Osteocyte (in vitro differentiated cells): ENCODE results near the gene CRADD. TPM values are rescaled to one million over a fixed set of nuclear protein-coding genes. Genes with fewer than 3 reads are reported as not detected.

Experiments
- DNase-seq: peaks from one replicate; pipeline ENCODE4 v3.0.0; 2021; ENCODE audit warnings: mixed read lengths; ENCODE audit not compliant: unreplicated experiment; ENCODE audit errors: extremely low spot score
- H3K27ac Mint-ChIP-seq: one replicate; pipeline ENCODE4 v1.8.0; 2021; ENCODE audit warnings: mild to moderate bottlenecking, mixed read lengths; ENCODE audit not compliant: unreplicated experiment
- H3K27me3 Mint-ChIP-seq: one replicate; pipeline ENCODE4 v1.8.0; 2021; ENCODE audit warnings: mixed read lengths; ENCODE audit not compliant: unreplicated experiment
- H3K36me3 Mint-ChIP-seq: one replicate; pipeline ENCODE4 v1.8.0; 2021; ENCODE audit warnings: mixed read lengths; ENCODE audit not compliant: unreplicated experiment
- H3K4me1 Mint-ChIP-seq: one replicate; pipeline ENCODE4 v1.8.0; 2021; ENCODE audit warnings: mixed read lengths; ENCODE audit not compliant: unreplicated experiment
- H3K4me3 Mint-ChIP-seq: one replicate; pipeline ENCODE4 v1.8.0; 2021; ENCODE audit warnings: mild to moderate bottlenecking, moderate library complexity, mixed read lengths; ENCODE audit not compliant: unreplicated experiment
- H3K9me3 Mint-ChIP-seq: one replicate; pipeline ENCODE4 v1.8.0; 2021; ENCODE audit warnings: mixed read lengths; ENCODE audit not compliant: unreplicated experiment
- total RNA-seq: library from RNA; stranded (reverse); gene quantifications from 2 replicates; pipeline ENCODE4 v1.2.1, GENCODE V29; 2021
- TF ChIP-seq, protein P1 (sequence below): fragments of 200-600 bp; sonication (generic); IDR thresholded peaks from 2 replicates; pipeline ENCODE4 v1.5.0; 2021; ENCODE audit warnings: antibody characterized with exemption, mild to moderate bottlenecking, moderate library complexity

CRADD gene
- total RNA-seq, 1 donor from 2014 or later, result 13.8 TPM

DNA sequence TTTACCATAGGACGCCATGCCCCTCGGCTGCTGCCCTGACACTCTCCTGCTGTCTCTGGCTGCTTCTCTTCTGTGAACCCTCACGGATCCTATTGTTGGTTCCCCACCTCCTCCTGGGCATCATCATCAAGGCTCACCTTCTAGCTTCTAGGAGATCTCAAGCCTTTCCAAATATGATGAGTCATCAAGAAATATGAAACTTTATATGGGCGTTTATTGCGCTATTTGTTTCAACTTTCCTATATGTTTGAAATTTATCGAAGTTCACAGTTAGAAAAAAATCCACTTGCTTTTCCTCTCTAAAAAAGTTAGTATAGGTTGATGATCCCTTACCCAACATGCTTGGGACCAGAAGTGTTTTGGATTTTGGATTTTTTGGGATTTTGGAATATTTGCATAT is 2.8 kb upstream of the CRADD start:
- no peak overlapping the region for H3K4me3 Mint-ChIP-seq
- peaks cover 16% of the 10 kb centered on the region for H3K4me1 Mint-ChIP-seq
- TF ChIP-seq, protein P1, sequence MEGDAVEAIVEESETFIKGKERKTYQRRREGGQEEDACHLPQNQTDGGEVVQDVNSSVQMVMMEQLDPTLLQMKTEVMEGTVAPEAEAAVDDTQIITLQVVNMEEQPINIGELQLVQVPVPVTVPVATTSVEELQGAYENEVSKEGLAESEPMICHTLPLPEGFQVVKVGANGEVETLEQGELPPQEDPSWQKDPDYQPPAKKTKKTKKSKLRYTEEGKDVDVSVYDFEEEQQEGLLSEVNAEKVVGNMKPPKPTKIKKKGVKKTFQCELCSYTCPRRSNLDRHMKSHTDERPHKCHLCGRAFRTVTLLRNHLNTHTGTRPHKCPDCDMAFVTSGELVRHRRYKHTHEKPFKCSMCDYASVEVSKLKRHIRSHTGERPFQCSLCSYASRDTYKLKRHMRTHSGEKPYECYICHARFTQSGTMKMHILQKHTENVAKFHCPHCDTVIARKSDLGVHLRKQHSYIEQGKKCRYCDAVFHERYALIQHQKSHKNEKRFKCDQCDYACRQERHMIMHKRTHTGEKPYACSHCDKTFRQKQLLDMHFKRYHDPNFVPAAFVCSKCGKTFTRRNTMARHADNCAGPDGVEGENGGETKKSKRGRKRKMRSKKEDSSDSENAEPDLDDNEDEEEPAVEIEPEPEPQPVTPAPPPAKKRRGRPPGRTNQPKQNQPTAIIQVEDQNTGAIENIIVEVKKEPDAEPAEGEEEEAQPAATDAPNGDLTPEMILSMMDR, result no peak
- H3K27ac Mint-ChIP-seq, result no peak overlapping the region
- H3K27me3 Mint-ChIP-seq, result peaks cover 3% of the 10 kb centered on the region
- DNase-seq, result no peak
- H3K36me3 Mint-ChIP-seq, result no peaks in the 10 kb centered on the region
- H3K9me3 Mint-ChIP-seq, result peaks cover under 1% of the 10 kb centered on the region

DNA sequence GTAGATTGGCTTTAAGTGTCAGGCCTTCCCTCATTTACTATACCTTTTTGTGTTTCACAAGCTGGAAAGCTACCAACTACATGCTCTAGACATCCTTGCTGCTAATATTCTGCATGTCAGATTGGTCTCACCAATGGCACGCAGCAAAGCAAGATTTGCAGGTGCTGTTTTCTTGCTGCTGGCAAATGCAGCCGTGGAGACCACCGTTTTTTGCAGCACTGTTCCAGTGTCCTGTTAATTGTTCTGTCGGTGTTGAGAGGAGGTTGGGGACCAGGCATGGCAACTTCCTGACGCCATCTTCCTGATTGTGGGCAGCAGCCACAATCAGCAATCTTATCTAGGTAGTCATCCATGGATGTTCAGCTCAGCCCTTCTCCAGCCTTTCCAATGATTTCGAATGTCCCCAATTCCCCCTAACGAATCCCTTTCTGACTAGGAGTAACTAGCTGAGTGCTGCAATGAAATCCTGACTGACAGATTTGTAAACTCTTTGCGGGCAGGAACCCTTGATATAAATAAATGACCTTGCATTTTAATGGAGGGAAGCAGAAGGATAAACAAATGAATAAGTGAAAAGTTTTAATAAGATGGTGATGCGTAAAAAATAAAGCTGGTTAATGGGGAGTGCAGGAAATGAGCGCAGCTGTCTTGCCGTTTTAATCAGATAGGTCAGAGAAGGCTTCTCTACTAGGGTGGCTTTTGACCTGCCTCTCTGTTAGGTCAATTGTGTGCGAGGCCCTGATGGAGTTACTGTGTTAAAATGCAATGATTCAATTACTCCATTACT is 574 bp upstream of the CRADD start:
- peak overlapping the region; percentile 99 for H3K27ac Mint-ChIP-seq
- H3K4me3 Mint-ChIP-seq, result peak overlapping the region; percentile 97
- no peaks in the 10 kb centered on the region for H3K9me3 Mint-ChIP-seq
- peaks cover 3% of the 10 kb centered on the region for H3K27me3 Mint-ChIP-seq
- H3K4me1 Mint-ChIP-seq, result peaks cover 19% of the 10 kb centered on the region
- no peak for DNase-seq
- TF ChIP-seq, protein P1, result no peak
- H3K36me3 Mint-ChIP-seq, result peaks cover 4% of the 10 kb centered on the region

DNA sequence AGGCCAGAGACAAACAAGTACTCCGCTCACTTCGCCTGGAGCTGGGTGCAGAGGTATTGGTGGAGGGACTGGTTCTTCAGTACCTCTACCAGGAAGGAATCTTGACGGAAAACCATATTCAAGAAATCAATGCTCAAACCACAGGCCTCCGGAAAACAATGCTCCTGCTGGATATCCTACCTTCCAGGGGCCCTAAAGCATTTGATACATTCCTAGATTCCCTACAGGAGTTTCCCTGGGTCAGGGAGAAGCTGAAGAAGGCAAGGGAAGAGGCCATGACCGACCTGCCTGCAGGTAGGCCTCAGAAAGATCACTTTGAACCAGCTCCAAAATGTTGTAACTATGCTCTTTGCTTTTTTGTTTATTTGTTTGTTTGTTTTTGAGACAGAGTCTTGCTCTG is 1.6 kb downstream of the CRADD start:
- H3K9me3 Mint-ChIP-seq, result no peaks in the 10 kb centered on the region
- DNase-seq, result no peak
- TF ChIP-seq, protein P1, result no peak
- H3K4me3 Mint-ChIP-seq, result peak overlapping the region; percentile 97
- H3K27me3 Mint-ChIP-seq, result no peaks in the 10 kb centered on the region
- H3K36me3 Mint-ChIP-seq, result peaks cover 5% of the 10 kb centered on the region
- peaks cover 19% of the 10 kb centered on the region for H3K4me1 Mint-ChIP-seq
- peak overlapping the region; percentile 99 for H3K27ac Mint-ChIP-seq

DNA sequence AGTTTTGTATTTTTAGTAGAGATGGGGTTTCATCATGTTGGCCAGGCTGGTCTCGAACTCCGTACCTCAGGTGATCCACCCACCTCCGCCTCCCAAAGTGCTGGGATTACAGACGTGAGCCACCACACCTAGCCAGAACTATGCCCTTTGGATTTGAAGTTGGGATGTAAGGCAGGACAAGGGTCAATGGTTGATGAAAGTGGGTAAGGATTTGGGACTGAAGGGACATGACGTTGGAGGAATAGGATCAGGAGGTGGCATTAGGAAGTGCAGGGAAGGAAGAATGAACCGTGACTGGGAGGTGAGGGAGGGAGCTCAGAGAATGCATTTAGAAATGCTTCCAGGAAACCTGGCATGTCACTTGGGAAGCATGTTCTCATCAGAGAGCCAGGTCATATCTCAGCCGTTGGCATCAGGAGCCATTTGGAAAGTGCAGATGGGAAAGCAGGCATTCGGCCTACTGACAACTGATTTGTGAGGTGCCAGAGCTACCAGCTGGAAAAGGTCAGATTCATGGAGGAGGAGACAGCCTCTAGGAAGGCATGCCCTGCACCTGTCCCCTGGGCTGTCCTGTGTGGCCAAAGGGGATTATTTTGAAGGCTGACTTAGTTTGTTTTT is 2.2 kb downstream of the CRADD start:
- Mint-ChIP-seq H3K4me3 (peak overlapping the region; percentile 24), H3K27me3 (no peaks in the 10 kb centered on the region), H3K4me1 (peaks cover 19% of the 10 kb centered on the region), H3K36me3 (peaks cover 5% of the 10 kb centered on the region), H3K27ac (no peak overlapping the region), H3K9me3 (no peaks in the 10 kb centered on the region)
- TF ChIP-seq, protein P1, result no peak
- no peak for DNase-seq

DNA sequence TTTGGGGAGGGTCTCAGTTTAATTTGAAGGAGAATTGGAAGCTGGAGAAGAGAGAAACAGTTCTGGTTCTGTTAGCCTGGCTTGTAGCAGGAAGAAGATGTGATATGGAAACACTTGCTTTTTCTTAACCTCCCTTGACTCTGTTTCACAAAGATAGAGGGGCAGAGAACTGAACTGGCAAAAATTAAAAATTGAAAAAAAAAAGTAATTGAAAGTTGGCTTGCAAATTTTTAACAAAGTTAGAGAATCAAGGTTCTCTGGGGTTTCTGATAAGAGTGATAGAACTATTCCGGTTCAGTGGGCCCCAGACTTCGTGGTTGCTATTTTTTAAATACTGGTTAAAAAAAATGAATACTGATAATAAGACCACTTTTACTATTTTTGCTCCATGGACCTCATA is 2.8 kb downstream of the CRADD start:
- Mint-ChIP-seq H3K4me1 (peaks cover 19% of the 10 kb centered on the region), H3K27me3 (no peaks in the 10 kb centered on the region), H3K36me3 (peaks cover 5% of the 10 kb centered on the region), H3K4me3 (no peak overlapping the region), H3K27ac (no peak overlapping the region), H3K9me3 (no peaks in the 10 kb centered on the region)
- TF ChIP-seq, protein P1, result no peak
- DNase-seq, result no peak
